IMR-90 (cell line): ENCODE data around the gene SLC10A3.

ENCODE experiments used
- BHLHE40 ChIP-seq: fragments of 150-350 bp; IDR thresholded peaks from 2 replicates; pipeline ENCODE4 v1.6.1; 2016; ENCODE audit warnings: mild to moderate bottlenecking, low read depth, low read length
- CEBPB ChIP-seq: IDR thresholded peaks from 2 replicates; pipeline ENCODE4 v1.6.1; 2012; ENCODE audit warnings: low read depth, low read length, improper control_type of control experiment
- CHD1 ChIP-seq: IDR thresholded peaks from 2 replicates; pipeline ENCODE4 v1.6.1; 2012; ENCODE audit warnings: low read depth, low read length, improper control_type of control experiment
- ELK1 ChIP-seq: fragments of 150-350 bp; IDR thresholded peaks from 2 replicates; pipeline ENCODE4 v1.6.1; 2016; ENCODE audit warnings: low read depth, mild to moderate bottlenecking, low read length, moderate library complexity, borderline replicate concordance
- FOS ChIP-seq: fragments of 150-350 bp; IDR thresholded peaks from 2 replicates; pipeline ENCODE4 v1.6.1; 2016; ENCODE audit warnings: low read depth, low read length
- MAFK ChIP-seq: IDR thresholded peaks from 2 replicates; pipeline ENCODE4 v1.6.1; 2012; ENCODE audit warnings: low read depth, low read length, improper control_type of control experiment
- POLR2A ChIP-seq: IDR thresholded peaks from 2 replicates; pipeline ENCODE4 v1.6.1; 2012; ENCODE audit warnings: mild to moderate bottlenecking, low read depth, low read length
- RAD21 ChIP-seq: IDR thresholded peaks from 2 replicates; pipeline ENCODE4 v1.6.1; 2012; ENCODE audit warnings: low read length, improper control_type of control experiment
- TF ChIP-seq, protein P1 (sequence below): conservative IDR thresholded peaks from 2 replicates; pipeline ENCODE4 v1.5.1; 2012; ENCODE audit warnings: mild to moderate bottlenecking, low read depth, low read length, improper control_type of control experiment
- TF ChIP-seq, protein P2 (sequence below): fragments of 150-350 bp; IDR thresholded peaks from 2 replicates; pipeline ENCODE4 v1.6.1; 2017; ENCODE audit warnings: mild to moderate bottlenecking, antibody characterized with exemption, low read length, low read depth

GRCh38 chrX:154507673-154508383, 17.4 kb upstream of the SLC10A3 start:
- TF ChIP-seq, protein P1, sequence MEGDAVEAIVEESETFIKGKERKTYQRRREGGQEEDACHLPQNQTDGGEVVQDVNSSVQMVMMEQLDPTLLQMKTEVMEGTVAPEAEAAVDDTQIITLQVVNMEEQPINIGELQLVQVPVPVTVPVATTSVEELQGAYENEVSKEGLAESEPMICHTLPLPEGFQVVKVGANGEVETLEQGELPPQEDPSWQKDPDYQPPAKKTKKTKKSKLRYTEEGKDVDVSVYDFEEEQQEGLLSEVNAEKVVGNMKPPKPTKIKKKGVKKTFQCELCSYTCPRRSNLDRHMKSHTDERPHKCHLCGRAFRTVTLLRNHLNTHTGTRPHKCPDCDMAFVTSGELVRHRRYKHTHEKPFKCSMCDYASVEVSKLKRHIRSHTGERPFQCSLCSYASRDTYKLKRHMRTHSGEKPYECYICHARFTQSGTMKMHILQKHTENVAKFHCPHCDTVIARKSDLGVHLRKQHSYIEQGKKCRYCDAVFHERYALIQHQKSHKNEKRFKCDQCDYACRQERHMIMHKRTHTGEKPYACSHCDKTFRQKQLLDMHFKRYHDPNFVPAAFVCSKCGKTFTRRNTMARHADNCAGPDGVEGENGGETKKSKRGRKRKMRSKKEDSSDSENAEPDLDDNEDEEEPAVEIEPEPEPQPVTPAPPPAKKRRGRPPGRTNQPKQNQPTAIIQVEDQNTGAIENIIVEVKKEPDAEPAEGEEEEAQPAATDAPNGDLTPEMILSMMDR: no peak
- TF ChIP-seq BHLHE40 (no peak), MAFK (no peak), CHD1 (no peak), POLR2A (no peak), RAD21 (no peak), ELK1 (no peak), CEBPB (no peak), FOS (no peak)
- TF ChIP-seq, protein P2, sequence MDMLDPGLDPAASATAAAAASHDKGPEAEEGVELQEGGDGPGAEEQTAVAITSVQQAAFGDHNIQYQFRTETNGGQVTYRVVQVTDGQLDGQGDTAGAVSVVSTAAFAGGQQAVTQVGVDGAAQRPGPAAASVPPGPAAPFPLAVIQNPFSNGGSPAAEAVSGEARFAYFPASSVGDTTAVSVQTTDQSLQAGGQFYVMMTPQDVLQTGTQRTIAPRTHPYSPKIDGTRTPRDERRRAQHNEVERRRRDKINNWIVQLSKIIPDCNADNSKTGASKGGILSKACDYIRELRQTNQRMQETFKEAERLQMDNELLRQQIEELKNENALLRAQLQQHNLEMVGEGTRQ: no peak
